HG03066 (cell line): ENCODE measurements around the gene TMEM30A.

Source experiments
- ATAC-seq: cut with Tn5 transposase; IDR thresholded peaks from one replicate; pipeline ENCODE4 v1.9.1; 2021; ENCODE audit warnings: low read depth; ENCODE audit not compliant: unreplicated experiment

TMEM30A gene

DNA sequence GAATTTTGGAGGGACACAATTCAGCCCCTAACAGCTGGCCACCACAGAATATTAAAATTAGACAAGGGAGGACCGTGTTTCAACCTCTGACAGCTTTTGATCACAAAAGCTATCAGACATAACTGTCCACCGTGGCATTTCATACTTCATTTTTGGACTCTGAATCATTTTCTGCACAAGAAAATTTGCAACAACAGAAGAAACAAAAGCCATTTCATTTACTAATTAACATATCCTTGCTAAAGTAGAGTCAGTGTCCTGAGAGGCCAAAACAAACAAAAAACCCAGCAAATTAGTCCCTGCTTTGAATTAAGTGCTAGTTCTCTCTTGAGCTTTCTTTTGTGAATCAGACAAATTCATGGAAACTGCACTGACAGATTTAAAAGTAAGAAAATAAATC, 61.2 kb downstream of the TMEM30A start:
- ATAC-seq = no peak

DNA sequence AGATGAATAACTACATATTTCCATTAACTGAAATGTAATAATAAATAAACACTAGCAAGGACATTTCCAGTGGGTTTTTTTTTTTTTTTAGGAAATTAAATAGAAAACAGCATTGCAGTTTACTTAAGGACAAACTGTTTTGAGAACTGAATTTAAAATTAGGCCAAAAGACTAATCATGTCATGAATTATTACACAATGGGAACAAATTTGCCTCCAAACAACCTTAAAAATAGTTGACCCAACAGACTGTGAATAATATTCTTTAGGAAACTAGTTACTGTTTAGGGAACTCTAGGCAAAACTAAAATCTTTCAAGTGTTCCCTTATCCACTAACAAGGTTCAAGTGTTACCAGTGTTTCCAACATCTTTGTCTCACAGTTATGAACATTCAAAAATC, 62.3 kb downstream of the TMEM30A start:
- ATAC-seq = no peak

DNA sequence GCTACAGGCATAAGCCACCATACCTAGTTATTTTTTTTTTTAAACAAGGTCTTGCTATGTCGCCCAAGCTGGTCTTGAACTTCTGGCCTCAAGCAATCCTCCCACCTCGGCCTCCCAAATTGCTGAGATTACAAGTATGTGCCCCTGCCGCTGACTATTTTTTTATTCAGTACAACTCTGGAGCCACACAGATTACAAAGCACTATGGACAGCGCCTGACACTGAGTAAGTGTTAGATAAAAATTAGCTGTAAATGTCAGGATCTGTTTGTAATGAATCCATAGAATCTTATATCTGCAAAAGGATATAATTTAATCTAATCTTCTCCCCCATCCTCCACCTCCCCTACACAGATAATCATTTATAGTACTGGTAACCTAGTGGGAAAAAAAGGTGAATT, 63.5 kb downstream of the TMEM30A start:
- ATAC-seq = no peak

DNA sequence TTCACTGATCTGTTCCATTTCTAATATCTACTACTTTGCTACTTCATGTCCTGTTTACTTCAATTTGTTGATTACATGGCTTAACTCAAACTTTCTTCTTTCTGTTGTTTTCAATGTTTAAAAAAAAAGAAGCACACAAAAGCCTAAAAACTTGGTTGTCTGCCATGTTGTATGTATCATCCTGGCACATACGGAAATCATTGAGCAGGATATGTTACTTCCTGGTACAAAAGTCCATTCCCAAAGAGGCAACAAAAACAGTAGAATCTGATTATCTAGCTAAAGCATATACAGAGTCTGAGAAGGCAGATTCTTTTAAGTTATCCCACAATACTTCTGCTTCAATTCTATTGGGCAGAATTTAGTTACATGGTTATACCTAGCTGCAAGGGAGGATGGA, 64.2 kb downstream of the TMEM30A start:
- ATAC-seq = no peak

DNA sequence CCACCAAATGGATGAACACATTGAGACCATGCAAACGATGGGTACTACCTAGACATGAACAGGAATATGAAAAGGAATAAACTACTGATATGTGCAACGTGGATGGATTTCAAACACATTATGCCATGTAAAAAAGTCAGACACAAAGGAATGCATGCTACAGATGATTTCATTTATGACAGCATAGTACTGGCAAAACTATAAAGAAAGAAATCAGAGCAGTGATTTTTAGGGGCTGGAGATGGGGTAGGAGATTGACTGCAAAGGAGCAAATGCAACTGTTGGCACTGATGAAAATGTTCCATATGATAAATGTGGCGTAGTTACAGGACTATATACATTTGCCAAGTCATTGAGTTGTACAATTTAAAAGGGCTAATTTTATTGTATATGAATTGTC, 65.3 kb downstream of the TMEM30A start:
- no peak for ATAC-seq

DNA sequence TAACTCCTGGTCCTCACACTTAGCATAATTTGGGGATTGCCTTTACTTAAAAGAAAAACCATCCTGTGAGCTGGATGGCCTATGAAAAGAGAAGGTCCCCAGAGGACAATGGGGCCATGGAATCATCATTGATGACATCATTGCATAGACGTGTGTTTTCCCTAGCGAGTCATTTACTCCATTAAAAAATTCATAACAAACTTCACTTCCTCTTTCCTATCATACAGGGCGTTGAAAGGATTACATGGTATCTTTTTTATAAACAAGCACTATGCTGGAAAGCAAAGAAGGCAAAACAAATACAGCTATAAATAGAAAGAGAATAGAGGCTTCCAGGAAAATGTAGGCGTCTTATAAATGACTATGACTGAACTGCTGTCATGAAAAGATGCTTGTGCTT, 67.4 kb downstream of the TMEM30A start:
- no peak for ATAC-seq

DNA sequence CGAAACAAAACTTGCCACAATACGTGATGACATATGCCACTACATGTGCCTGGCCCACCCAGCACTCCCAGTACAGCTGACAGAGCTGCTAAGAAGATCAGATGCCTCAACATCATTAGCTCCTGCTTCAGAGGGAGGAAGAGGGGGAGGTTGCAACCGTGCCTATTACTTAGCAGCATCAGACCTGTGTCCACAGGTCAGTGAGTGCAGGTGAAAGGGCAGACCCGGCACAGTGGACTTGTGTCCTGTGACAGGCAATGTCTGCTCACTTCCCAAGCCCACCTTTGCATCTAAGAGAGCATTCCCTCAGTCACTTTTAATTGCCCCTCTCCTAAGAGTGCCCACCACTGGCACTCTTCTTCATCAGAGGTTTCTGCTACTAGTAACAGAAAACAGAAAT, 69.3 kb downstream of the TMEM30A start:
- ATAC-seq = no peak

DNA sequence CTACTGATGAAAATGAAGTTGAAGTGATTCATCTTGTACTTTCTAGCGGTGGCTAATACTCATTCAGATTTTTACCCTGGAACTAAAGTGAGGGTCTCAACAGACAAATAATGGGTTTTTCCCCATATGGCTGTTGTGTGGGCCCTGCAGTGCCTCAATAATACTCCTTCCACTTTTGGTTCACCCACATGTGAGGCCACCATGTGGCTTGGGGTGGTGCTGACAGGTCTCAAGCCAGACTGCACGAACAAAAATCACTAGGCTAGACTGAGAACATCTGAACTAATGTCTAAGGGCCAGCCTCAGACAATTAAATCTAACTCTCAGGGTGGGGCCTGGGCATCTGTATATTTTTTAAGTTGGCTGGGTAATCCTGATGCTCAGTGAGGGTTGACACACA, 70.9 kb downstream of the TMEM30A start:
- no peak for ATAC-seq

DNA sequence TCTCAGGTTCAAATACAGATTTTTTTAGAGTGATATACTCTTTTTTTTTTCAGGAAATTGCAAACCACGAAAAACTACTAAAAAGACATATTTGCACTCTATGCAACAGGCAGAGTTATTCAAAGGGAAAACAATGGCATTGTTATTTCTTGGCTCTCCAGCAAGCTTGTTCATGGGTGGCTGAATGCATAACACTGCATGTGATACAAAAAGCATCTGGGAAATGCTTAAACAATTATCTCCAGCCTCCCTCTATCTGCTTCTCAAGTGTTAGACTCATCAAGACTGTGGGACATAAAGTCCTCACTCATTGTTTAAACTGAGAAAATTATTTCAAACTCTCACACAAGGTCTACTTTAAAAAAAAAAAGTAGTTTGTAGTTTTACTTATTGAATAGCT, 71.5 kb downstream of the TMEM30A start:
- no peak for ATAC-seq

DNA sequence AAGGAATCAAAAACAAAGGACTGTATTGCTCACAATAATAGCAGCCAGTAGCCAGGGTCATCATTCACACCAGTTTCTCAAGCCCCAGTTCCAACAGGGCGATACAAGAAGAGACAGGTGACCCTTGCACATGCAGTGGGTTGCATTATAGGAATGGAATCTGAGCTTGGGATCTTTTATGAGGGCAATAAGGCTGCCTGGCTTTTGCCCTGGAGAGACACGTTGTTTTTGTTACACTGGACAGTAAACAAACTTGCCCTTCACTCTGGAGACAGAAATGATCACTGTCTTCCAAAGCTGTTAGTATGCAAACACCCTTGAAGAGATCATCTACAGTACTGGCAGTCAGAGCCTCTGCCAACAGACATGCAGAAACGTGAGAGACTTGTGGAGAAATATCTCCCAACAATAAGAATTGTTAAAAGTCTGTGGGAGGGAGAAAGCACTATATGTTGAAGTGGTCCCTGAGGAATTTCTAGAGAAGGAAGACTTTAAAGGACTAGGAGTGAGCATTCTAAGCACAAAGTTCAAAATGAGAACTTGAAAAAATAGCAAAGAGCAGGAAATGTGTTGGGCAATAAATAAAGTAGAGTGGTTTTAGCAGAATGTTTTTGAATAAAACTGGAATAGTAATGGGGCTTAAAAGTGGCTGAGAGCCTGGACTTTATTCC, 72.5 kb downstream of the TMEM30A start:
- ATAC-seq = no peak

DNA sequence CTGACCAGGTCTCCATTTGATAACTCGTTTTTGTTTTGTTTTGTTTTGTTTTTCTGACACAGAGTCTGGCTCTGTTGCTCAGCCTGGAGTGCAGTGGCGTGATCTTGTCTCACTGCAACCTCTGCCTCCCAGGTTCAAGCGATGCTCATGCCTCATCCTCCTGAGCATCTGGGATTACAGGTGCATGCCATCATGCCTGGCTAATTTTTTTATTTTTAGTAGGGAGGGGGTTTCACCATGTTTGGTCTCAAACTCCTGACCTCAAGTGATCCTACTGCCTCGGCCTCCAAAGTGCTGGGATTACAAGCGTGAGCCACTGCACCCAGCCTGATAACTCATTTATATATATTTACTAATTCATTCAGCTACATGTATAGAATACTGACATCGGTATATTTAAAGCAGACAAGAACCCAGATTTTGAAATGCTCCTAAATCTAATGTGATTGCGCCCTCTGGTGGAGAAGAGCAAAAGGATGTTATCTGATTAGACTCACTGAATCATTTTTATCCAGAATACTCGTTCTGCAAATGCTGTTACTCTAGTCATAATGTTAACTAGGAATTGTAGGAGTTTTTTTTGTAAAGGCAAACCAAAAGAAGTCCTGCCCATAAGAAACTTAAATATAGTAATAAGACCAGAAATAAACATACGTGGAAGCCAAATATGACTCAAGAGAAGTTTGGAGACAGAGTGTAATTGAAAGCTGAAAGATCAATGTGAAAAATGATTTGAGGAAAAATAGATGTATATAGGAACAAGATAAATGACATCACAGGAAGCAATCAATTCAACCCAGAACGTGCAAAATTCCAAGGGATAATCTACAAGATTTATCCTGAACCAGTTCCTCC, 73.5 kb downstream of the TMEM30A start:
- ATAC-seq = no peak

DNA sequence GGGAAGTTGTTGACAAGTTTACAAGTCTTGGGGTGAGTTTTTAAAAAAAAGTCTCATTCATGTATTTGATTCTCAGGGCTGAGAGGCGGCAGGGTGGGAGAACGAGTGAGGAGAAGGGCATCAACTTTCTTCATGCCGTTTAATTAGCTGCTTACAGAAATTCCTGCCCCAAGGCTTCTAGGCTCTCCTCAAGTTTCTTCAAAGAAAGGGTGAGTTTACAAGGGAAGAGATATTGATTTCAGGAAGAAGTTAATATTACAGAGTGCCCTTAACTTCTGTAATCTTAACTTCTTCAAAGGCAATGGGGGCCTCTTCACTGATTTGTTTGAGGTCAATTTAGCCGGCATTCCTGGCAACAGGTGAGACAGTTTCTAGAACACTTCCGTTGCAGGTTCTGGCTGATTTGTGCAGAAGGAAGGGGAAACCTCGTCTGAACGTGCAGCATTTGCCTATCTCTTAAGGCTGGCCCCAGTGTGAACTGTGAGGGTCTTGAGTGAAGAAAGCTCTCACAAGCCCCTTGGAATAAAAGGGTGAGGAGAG, 75.3 kb downstream of the TMEM30A start:
- ATAC-seq = no peak

DNA sequence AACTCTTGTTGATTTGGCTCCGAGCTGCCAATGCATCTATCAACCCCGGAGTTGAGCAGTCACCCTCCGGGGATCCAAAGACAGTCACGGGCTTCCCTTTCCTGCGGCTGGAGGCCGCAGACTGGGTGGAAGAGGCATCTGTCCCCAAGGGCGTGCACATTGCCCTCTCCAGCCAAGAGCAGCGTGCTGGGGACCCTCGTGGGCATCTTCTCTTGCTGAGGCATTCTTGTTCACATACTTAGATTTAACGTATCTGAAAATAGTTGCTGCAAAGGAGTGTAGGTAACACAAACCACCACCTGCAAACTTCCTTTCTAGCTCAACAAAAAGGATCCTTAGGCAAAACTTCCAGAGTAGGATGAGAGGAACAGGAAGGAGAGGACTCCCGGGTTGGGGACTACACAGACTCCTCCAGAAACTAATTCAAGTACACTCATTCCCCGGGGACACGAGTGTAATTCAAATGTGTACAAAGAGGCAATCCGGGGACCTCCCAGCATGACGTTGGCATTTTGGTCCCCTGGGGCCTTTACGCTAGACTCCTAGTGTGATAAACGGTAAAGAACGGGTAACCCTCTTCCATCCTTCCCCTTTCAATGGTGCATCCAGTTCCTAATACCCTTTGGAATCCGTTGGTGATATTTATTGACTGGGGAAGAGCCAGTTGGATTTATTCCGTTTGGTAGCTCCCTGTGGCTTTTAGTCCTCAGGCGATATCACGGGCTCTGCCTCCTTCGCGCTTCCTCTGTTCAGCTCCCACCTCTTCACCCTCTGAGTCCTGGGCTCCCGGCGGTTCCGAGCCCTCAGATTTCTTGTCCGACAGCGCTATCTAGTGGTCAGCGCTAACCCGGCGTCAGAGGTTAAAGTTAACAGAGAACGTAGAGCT, 76.1 kb downstream of the TMEM30A start:
- ATAC-seq = peak; percentile 63

DNA sequence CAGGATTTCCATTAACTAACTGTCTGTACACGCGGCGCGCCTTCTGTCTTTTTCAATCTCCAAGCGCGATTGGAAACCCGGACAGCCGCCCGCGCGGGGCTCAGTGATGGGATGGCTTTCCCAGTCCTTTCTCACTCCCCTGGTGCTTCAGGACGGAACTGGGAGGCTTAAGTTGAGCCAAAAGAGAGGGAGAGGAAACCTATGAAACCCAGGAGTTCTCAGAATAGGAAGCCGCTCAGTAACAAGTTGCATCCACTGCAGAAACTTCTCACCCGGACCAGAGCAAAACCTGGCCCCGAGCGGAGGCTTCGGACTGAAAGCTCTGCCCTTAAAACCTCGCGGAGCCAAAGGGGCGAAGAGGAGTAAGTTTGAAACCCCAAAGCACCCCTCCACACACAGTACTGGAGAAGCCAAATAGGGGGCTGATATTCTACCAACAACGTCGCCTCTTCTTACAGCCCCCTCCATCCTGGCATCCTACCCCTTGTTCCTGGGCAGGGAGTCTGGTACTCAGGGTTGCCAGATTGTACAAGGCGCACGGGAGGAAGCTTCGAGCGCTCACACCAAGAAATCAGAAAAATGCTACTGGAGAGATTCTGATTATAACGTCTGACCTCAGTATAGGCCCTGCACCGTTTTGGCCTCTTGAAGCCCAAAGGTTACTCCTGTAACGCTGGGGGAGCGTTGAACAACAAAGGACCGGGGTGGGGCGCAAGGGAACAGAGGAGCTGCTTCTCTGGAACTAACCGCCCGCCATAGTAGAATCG, 77.8 kb downstream of the TMEM30A start:
- ATAC-seq = no peak

DNA sequence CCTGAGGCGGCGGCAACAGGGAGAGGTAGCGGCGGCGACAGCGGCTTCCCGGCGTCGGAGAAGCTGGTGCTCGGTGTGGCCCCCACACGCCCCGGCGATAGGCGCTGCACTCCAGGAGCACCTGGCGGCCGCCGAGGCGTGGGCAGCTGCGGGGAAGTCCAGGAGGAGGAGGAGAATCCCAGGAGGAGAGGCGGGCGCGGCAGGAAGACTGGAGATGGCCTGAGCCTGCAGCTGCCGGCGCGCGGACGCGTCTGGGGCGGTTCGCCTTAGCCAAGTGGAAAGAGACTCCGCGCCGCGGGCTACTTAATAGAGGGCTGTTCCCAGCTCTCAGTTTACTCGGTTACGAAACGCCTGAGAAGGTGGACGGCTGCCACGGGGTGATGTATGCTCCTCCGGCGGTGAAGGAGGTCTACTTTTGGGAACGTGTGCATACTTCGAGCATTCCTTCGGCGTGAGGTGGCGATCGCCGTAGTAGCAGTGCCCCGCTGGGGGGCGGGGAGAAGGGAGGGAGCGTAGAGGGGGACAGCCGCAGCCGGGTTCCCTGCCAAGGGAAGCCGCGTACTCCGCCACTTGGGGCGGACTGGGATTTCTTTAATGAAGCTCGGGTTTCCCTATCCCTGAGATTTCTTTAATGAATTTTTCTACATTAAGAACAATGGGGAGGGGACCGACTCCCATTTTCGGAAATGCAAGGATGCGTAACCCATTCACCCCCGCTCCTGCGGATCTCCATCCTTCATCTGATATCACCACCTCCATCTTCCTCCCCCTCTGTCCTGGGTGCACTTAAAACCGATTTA, 78.6 kb downstream of the TMEM30A start, which contains the start of gene COL12A1:
Gene COL12A1, minus strand, starts transcription at position 278 of the 800 bp plus-strand sequence. CDS start 3,261 bp downstream, outside the sequence.
- no peak for ATAC-seq

DNA sequence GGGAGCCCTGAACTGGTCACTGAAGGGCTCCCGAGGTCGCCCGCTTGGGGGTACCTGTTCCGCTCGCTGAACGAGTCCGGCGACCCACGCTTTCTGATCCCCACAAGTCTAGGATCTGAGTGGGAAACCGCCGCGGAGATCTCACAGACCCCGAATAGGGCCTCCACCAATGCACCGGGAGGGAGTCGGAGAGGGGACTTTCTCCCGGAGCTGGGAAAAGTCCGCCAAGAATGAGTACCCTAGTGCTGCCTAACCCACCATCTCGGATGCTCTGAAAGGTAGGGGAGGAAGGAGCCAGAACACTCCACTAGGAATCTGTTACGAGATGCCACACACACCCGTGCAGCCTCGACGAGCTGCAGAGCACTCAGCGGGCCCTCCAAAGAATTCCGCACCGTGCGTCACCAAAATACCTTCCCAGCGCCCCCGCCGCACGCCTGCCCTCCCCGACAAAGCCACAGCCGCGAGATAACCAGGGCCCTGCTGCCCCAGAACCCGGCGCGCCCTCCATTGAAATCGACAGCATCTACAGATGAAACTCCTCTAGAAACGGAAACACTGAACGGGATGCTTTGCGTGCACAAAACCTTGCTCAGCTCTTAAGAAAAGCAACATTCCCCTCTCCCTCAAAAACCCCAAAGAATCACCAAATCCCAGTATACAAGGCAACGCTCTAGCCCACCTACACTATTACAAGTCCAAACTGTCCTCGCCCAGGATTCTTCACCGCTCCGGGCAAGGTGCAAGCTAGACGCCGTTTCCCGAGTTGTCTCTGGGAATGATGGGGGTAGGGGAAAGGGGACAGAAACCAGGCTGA, 79.4 kb downstream of the TMEM30A start:
- ATAC-seq = no peak

DNA sequence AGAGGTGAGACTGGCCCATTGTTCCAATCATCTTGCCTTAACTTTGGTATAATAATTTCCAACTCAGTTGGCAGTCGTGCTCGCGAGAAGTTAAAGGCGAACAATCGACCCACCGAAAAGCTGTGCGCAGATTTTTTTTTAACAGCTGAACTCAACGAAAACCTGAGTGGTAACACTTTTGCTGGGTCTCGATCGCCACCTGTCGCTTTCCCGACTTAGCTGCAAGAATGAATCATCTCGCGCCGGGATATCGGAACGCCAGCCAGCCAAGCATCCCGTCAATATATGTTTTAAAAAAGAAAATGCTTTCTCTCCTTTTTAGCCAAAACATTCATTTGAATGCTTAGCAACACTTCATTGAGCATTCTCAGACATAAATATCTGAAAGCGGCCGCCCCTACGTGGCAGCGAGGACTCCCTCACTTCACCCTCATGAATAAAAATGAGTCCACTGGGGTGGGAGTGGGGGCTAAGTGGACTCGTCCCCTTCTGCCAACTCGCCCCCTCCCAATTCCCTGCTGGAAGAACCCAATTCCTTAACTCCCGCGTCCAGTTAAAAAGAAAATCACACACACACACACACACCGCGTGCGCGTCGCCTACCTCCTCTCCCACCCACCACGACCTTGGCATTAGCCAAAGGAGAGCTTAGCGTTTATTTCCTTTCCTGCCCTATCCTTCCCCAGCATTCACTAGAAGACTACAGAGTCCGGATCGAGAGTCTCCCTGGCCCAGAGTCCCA, 80.2 kb downstream of the TMEM30A start:
- ATAC-seq = no peak

DNA sequence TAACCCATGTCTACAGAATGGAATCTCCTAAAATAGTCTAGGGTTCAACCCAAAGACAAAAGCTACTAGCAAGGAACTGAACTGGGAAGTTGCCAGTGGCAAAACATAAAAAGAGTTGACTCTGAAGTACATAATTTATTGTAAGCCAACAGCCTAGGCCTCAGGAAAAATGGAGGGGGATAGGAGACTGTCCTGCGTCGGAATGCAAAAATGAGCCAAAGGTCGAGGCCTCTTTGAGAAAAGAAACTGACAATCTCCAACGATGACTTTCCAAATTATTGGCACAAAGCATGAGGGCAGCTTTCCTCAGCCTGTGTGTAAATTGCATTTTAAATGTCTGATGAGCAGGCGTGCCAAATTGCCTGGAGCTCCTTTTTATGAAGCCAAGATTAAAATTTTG, 80.9 kb downstream of the TMEM30A start:
- ATAC-seq = no peak
